Raji (cell line): ENCODE measurements around the gene LSM2.

ENCODE experiments used
- POLR2A ChIP-seq: IDR thresholded peaks from 2 replicates; pipeline ENCODE4 v1.6.1; 2011; ENCODE audit warnings: low read depth, low read length, control low read depth; ENCODE audit not compliant: insufficient read depth

LSM2 gene

DNA sequence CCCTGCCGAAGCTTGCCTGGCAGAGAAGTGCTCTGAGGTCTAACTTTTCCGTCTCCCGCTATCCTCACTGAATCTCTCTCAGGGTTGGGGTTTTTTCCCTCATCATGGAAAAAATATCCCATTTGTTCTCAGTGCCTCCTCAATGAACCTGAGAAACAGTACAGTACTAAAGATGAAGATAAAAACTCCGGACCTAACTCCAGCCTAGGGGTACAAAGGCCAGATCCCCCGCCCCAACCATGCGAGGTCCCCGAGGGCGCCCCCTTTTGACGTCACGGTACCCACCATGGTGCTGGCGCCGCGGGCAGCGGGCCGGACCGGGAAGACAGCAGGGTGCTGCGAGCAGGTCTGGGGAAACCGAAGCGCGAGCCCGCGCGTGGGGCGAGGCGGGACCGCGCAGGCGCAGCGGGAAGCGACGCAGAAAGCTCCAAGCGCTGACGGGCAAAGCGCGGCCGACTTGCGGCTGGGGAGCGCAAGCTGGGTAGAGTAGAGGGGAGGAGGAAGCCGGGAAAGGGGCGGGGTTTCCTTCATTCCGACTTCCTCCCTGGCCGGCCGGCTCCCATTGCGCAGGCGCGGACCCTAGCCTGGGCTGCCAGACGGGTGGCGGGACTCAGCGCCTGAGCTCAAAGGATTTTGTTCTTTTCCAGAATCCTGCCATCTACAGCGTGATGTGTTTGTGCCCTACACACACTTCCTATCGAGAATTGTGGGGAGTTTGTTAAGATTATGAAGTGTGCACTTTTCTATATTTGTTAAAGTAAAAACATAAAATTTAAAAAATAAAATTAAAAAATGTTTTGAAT lies at the start of gene LSM2:
LSM2 (minus strand) TSS at position 497 of the 803 bp plus-strand sequence; CDS start at position 288, 209 bp downstream.
- peak; percentile 93 for TF ChIP-seq POLR2A

DNA sequence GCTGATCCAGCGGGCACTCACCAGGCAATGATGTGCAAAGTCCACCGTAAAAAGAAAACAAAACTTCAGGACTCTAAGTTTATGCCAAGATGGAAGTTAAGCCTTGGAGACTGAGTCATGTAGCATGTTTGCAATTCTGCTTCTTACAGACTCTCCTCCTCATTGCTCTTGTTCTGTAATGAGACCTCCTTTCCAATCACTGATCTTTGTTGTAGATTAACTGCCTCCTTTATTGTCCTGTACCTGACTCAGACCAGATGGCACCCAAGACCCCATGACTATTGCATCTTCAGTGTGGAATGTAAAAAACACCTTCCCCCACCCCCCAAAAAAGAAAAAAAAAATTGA lies 44.7 kb upstream of the LSM2 start:
- no peak for TF ChIP-seq POLR2A

DNA sequence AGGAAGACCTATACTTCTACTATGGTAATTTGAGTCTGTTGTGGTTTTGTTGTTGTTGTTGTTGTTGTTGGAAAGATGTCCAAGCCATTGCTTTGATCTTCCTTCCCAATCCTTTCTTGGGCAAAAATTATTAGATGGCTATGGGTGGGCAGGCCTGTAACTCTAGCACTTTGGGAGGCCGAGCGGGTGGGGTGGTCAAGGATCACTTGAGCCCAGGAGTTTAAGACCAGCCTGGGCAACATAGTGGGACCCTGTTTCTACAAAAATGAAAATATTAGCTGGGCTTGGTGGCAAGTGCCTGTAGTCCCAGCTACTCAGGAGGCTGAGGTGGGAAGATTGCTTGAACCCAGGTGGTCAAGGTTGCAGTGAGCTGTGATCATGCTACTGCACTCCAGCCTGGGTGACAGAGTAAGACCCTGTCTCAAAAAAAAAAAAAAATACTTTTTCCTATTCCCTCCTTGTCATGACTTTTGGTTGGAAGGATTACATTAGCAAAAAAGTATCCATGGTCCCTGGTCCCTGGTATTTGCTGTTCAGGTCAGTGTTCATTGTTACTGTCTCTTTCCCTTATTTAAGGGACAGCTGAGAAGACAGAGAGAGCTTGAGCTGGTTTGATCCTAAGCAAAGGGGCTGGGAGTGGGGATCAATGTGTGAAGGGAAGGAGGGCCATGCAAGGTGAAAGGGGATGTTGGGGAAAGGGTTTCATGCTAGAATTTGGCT lies 44.2 kb upstream of the LSM2 start:
- TF ChIP-seq POLR2A = no peak

DNA sequence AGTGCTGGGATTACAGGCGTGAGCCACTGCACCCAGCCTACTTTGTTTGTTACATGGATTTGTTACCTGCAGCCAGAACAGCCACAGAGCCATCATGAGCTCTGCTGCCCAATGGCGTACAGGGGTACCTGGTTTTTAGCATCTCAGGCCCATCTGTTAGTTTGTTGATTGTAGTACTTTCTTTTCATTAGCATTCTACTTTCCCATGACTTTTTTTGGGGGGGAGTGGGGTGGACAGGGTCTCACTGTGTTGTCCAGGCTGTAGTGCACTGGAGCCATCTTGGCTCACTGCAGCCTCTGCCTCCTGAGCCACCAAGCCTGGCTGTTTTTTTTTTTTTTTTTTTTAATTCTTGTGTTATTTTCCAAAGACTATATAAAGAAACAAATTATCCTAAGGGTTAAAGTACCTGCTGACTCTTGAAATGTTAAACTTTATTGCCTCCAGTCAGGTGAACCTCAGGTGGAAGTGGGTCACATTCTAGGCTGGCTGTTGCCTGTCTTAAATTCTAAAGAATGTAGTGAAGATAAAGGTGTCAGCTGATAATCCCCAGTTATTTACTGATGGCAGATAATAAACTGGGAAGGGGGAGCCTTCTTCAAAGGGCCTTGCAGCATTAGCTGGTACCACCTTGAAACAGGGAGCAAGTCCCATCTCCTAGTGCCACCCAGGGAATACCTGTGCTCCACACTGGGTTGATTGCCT lies 40.7 kb upstream of the LSM2 start:
- no peak for TF ChIP-seq POLR2A

DNA sequence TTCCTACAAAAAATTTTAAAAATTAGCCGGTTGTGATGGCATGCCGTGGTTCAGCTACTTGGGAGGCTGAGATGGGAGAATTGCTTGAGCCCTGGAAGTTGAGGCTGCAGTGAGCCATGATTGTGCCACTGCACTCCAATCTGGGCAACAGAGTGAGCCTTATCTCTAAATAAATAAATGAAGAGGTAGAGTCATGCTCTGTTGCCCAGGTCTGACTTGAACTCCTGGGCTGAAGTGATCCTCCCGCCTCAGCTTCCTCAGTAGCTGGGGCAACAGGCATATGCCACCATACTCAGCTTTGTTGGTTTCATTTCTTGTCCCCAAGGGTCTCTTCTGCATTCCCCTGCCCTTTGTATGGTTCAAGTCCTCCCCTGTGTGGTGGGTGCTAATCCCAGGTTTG lies 37.7 kb upstream of the LSM2 start:
- TF ChIP-seq POLR2A = no peak

DNA sequence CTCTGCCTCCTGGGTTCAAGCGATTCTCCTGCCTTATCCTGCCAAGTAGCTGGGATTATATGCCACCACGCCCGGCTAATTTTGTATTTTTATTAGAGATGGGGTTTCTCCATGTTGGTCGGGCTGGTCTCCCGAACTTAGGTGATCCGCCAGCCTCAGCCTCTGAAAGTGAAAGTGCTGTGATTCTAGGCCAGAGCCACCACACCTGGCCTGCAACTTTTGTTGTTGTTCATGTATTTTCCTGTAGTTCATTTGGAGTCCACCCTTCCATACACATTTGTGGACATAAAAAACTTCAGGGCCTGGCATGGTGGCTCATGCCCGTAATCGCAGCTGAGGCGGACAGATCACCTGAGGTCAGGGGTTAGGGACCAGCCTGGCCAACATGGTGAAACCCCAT lies 35.3 kb upstream of the LSM2 start:
- no peak; the same call in 1 of the 2 replicates for TF ChIP-seq POLR2A

DNA sequence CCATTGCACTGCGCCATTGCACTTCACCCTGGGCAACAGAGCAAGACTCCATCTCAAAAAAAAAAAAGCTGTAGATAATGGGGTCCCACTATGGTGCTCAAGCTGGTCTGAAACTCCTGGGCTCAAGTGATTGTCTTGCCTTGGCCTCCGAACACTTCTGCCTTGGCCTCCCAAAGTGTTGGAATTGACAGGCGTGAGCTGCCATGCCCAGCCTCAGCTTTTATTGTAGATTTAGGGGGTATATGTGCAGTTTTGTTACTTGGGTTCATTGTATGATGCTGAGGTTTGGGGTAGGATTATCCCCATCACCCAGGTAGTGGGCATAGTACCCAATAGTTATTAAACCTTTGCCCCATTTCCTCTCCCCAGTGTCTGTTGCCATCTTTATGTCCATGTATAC lies 32.2 kb upstream of the LSM2 start:
- TF ChIP-seq POLR2A = no peak

DNA sequence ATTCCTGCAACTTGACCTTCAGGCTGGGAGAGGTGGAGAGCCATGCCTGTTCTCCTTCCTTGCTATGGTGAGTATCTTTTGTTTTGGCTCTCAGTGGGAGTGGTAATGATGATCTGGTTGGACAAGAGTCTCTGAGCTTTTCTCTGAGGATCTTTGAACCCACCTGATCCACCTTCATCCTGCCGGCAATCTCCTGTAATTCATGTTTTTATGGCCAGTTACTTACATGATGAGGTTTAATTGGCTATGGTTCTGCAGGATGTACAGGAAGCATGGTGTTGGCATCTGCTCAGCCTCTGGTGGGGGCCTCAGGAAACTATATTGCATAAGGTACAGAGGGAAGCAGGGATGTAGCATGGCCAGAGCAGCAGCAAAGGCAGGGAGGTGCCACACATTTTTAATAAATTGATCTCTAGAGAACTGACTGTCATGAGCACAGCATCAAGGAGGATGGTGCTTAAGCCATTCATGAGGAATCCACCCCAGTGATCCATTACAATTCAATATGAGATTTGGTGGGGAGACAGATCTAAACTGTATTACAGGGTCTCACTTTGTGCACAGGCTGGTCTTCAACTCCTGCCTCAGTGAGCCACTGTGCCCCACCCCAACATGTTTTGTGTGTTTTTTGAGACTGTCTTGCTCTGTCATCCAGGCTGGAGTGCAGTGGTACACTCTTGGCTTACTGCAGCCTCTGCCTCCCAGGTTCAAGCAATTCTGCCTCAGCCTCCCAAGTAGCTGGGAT lies 30.8 kb upstream of the LSM2 start:
- no peak for TF ChIP-seq POLR2A

DNA sequence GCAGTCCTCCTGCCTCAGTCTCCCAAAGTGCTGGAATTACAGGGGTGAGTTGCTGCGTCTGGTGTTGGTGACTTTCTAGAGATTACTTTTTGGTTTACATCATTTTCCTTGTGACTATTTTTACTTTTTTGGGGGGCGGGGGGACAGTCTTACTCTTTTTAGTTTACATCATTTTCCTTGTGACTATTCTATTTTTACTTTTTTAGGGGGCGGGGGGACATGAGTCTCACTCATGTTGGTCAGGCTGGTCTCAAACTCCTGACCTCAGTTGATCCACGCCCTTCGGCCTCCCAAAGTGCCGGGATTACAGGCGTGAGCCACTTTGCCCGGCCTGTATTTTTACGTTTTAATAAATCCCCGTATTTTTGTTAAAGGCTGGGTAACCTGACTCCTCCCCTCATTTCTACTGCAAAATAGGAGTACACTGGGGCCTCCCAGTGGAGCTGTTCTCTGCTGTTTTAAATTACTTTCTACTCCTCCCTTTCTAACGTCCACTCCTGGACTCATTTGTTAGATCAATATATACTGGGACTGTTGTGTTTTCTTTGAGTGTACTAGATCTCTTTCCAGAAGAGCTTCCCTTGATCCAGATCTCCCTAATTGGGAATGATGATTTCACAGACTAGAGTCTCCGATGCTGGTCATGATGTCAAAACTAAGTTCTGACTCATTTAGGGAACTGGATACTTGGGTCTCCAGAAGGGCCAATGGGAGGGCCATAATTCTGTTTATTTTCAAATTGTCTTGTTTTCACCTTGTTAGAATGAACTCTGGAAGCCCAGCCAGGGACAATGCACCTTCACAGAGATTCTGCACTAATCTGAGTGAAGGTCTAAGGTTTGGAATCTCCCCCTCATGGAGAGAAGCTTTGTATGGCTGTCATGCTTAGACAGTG lies 30.0 kb upstream of the LSM2 start:
- TF ChIP-seq POLR2A = no peak

DNA sequence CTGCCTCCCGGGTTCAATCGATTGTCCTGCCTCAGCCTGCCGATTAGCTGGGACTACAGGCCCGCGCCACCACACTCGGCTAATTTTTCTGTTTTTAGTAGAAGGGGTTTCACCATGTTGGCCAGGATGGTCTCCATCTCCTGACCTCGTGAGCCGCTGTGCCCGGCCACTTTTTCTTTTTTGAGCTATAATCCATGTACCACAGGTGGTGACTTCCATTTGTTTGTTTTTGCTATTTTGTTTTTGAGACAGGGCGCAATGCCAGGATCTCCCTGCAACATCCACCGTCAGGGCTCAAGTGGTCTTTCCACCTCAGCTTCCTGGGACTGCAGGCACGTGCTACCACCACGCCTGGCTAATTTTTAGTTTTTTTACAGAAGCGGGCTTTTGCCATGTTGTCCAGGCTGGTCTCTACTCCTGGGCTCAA lies 29.3 kb upstream of the LSM2 start:
- peak; percentile 26; the same call in 1 of the 2 replicates for TF ChIP-seq POLR2A

DNA sequence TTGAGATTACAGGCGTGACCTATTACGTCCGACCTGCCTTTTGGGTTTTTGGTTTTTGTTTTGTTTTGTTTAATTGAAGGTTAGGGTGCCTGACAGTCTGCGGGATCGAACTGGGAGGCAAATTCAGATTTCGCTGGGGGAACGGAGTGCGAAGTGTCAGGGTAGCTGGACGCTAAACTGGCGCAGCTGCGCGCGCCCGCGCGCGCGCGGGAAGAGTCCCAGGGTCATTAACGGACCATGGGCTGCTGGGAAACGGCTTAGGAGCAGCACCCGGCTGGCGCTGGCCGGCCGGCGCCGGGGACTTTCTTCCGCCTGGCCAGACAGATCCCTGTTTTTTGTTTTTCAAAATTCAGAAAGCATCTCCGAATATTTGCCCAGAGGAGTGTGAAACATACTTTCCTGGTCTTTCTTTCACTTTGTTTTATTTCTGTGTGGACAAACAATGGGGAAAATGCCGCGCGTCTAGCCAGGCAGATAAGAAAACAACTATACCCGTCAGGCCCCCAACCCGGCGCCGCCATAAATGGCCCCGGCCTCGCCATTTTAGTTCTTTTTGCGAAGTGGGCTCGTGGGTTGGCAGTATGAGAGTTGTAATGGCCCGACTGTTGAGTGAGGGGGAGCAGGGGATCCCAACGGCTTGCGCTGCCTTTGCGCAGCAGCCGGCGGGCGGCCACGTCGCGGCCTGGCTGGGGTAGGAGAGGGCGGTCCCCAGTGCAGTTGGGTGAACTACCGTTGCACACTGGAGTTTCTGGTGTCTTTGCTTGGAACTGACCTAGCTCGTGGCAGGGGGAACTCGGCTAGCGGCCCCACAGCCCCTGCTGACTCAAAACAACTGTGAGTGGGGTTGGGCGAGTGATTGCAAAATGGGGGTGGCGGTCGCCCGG lies 27.8 kb upstream of the LSM2 start:
- TF ChIP-seq POLR2A = peak; percentile 90

DNA sequence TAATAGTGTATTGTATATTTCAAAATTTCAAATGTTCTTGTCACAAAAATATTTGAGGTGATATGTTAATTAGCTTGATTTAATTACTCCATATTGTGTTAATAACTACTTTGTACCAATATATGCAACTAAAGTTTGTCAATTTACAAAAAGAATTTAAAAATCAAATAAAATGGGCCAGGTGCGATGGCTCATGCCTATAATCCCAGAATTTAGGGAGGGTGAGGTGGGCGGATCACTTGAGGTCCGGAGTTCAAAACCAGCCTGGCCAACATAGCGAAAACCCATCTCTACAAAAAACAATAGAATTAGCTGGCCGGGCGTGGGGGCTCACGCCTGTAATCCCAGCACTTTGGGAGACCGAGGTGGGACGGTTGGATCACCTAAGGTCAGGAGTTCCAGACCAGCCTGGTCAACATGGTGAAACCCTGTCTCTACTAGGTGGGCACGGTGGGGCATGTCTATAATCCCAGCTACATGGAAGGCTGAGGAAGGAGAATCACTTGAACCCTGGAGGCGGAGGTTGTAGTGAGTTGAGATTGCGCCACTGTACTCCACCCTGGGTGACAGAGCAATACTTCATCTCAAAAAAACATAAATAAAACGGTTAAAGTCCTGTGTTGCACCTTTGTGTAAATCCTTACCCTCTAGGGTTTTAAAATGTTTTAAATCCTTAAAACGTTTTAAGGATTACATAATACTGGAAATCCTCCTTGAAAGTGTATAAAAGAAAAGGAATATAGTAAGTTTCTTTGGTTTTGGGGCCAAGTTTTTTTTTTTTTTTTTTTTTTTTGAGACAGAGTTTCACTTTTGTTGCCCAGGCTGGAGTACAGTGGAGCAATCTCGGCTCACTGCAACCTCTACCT lies 24.8 kb upstream of the LSM2 start:
- TF ChIP-seq POLR2A = no peak

DNA sequence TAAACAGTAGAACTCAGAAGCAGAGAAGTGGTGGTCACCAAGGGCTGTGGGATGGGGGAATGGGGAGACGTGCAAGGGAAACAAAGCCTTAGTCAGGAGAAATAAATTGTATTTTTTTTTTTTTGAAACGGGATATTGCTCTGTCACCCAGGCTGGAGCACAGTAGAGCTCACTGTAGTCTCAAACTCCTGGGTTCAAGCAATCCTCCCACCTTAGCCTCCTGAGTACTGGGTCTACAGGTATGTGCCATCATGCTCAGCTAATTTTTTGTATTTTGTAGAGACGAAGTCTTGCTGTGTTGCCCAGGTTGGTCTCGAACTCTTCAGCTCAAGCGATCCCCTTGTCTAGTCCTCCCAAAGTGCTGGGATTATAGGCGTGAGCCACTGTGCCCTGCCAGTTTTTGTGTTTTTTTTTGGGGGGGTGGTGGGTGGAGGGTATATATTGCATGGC lies 24.1 kb upstream of the LSM2 start:
- TF ChIP-seq POLR2A = 0 out of 2 replicates have a peak, but pooled peaks have one; percentile 28
